DOHH2 (cell line): ENCODE results near the gene MYOF.

Experiments used
- H3F3A ChIP-seq: fragments of 200-600 bp; sonication (generic), shearing (Covaris generic); 2 replicates; pipeline ENCODE4 v1.6.0; 2016; ENCODE audit warnings: antibody characterized with exemption, mild to moderate bottlenecking; ENCODE audit not compliant: control insufficient read depth, insufficient read depth
- H3K27ac ChIP-seq: fragments of 200-600 bp; sonication (generic); 2 replicates; pipeline ENCODE4 v1.5.1; 2014; ENCODE audit warnings: low read depth, mild to moderate bottlenecking, low read length, moderate library complexity
- H3K27me3 ChIP-seq: fragments of 200-600 bp; sonication (generic); 2 replicates; pipeline ENCODE4 v1.6.1; 2014; ENCODE audit warnings: mild to moderate bottlenecking, low read length, mixed read lengths; ENCODE audit not compliant: control insufficient read depth
- H3K36me3 ChIP-seq: fragments of 200-600 bp; sonication (generic); 2 replicates; pipeline ENCODE4 v1.6.1; 2014; ENCODE audit warnings: mild to moderate bottlenecking, low read length, moderate library complexity, mixed read lengths; ENCODE audit not compliant: control insufficient read depth
- H3K4me1 ChIP-seq: fragments of 200-600 bp; sonication (generic); 2 replicates; pipeline ENCODE4 v1.6.1; 2014; ENCODE audit warnings: mild to moderate bottlenecking, low read length, mixed read lengths; ENCODE audit not compliant: control insufficient read depth
- H3K4me2 ChIP-seq: fragments of 200-600 bp; sonication (generic); 2 replicates; pipeline ENCODE4 v1.6.0; 2014; ENCODE audit warnings: mild to moderate bottlenecking, low read length, moderate library complexity
- H3K4me3 ChIP-seq: fragments of 200-600 bp; sonication (generic); 2 replicates; pipeline ENCODE4 v1.5.1; 2014; ENCODE audit warnings: mild to moderate bottlenecking, low read length, mixed read lengths
- H3K79me2 ChIP-seq: fragments of 200-600 bp; sonication (generic); 2 replicates; pipeline ENCODE4 v1.6.1; 2014; ENCODE audit warnings: mild to moderate bottlenecking, low read length, mixed read lengths; ENCODE audit not compliant: control insufficient read depth
- H3K9me2 ChIP-seq: fragments of 200-600 bp; sonication (generic); replicated peaks from 2 replicates; pipeline ENCODE4 v1.6.1; 2014; ENCODE audit warnings: mild to moderate bottlenecking, low read length, mixed read lengths; ENCODE audit not compliant: control insufficient read depth
- H3K9me3 ChIP-seq: fragments of 200-600 bp; sonication (generic); 2 replicates; pipeline ENCODE4 v1.6.1; 2014; ENCODE audit warnings: antibody characterized with exemption, low read length, mixed read lengths; ENCODE audit not compliant: control insufficient read depth, insufficient read depth
- H4K20me1 ChIP-seq: fragments of 200-600 bp; sonication (generic); 2 replicates; pipeline ENCODE4 v1.6.0; 2014; ENCODE audit warnings: low read depth, mild to moderate bottlenecking, antibody characterized with exemption, low read length, moderate library complexity; ENCODE audit not compliant: control insufficient read depth, insufficient read depth
- CTCF ChIP-seq: fragments of 200-600 bp; sonication (generic); IDR thresholded peaks from one replicate; pipeline ENCODE4 v1.5.1; 2014; ENCODE audit warnings: antibody characterized with exemption, mild to moderate bottlenecking, low read depth, low read length; ENCODE audit not compliant: poor library complexity, severe bottlenecking
- EZH2phosphoT487 ChIP-seq: fragments of 200-600 bp; sonication (generic); IDR thresholded peaks from 2 replicates; pipeline ENCODE4 v1.6.1; 2017; ENCODE audit warnings: borderline replicate concordance, mild to moderate bottlenecking, antibody characterized with exemption, low read length, moderate library complexity, mixed read lengths

MYOF gene

GRCh38 chr10:93493162-93493561, 11.0 kb upstream of the MYOF start:
- no peak overlapping the region for H3K4me3 ChIP-seq
- H3K9me3 ChIP-seq, result no peaks in the 10 kb centered on the region
- no peaks in the 10 kb centered on the region for H4K20me1 ChIP-seq
- H3K27ac ChIP-seq, result no peak overlapping the region
- H3K79me2 ChIP-seq, result peaks cover 17% of the 10 kb centered on the region
- peaks cover 13% of the 10 kb centered on the region for H3K4me1 ChIP-seq
- H3K4me2 ChIP-seq, result no peak overlapping the region
- no peaks in the 10 kb centered on the region for H3K9me2 ChIP-seq
- TF ChIP-seq EZH2phosphoT487, result no peak
- TF ChIP-seq CTCF, result no peak
- H3K36me3 ChIP-seq, result peaks cover 1% of the 10 kb centered on the region; the same call in 1 of the 2 replicates
- no peaks in the 10 kb centered on the region for H3F3A ChIP-seq
- H3K27me3 ChIP-seq, result peaks cover 3% of the 10 kb centered on the region; the same call in 1 of the 2 replicates

GRCh38 chr10:93491602-93492121, 9.5 kb upstream of the MYOF start:
- Histone ChIP-seq H3K4me3 (no peak overlapping the region), H3K4me2 (no peak overlapping the region), H3K79me2 (peaks cover 2% of the 10 kb centered on the region), H3F3A (no peaks in the 10 kb centered on the region), H3K4me1 (peaks cover 5% of the 10 kb centered on the region), H3K27ac (no peak overlapping the region), H3K9me3 (no peaks in the 10 kb centered on the region), H3K9me2 (no peaks in the 10 kb centered on the region), H3K36me3 (no peaks in the 10 kb centered on the region), H4K20me1 (no peaks in the 10 kb centered on the region), H3K27me3 (peaks cover 3% of the 10 kb centered on the region; the same call in 1 of the 2 replicates)
- TF ChIP-seq CTCF (no peak), EZH2phosphoT487 (no peak)

- Histone ChIP-seq H3K27me3 (peaks cover 7% of the 10 kb centered on the region; the same call in 1 of the 2 replicates), H3K4me3 (no peak overlapping the region), H3K4me2 (no peak overlapping the region), H3K9me3 (no peaks in the 10 kb centered on the region), H3K79me2 (no peaks in the 10 kb centered on the region), H3K9me2 (no peaks in the 10 kb centered on the region), H3F3A (no peaks in the 10 kb centered on the region), H4K20me1 (no peaks in the 10 kb centered on the region), H3K27ac (no peak overlapping the region), H3K4me1 (no peaks in the 10 kb centered on the region), H3K36me3 (no peaks in the 10 kb centered on the region)
- TF ChIP-seq EZH2phosphoT487, result no peak
- no peak for TF ChIP-seq CTCF
Measured at GRCh38 chr10:93488956-93489528, 6.9 kb upstream of the MYOF start.
